GM19023 (cell line): ENCODE data around the gene SLC39A10.
"Not testable (repeated sequence)": the region's sequence is repeated elsewhere in the genome, so short reads cannot be mapped to it uniquely, and the experiment has no call there.

ENCODE experiments used
- ATAC-seq: cut with Tn5 transposase; IDR thresholded peaks from one replicate; pipeline ENCODE4 v1.9.1; 2021; ENCODE audit warnings: mild to moderate bottlenecking, moderate library complexity; ENCODE audit not compliant: unreplicated experiment

The SLC39A10 gene

GRCh38 chr2:195656859-195657633, at the start of gene SLC39A10:
SLC39A10 (plus strand) TSS chr2:195657226; CDS start chr2:195680043, 22,817 bp downstream.
- peak; percentile 79 for ATAC-seq

- no peak for ATAC-seq
These were observed 48.1 kb upstream of the SLC39A10 start for GRCh38 chr2:195608768-195609454.

- no peak for ATAC-seq
These were observed 46.3 kb upstream of the SLC39A10 start for GRCh38 chr2:195610717-195611116.

GRCh38 chr2:195612611-195613495, 44.2 kb upstream of the SLC39A10 start:
- no peak for ATAC-seq

- ATAC-seq, result no peak
These were observed 43.1 kb upstream of the SLC39A10 start for GRCh38 chr2:195613922-195614321.

GRCh38 chr2:195619590-195619989, 37.4 kb upstream of the SLC39A10 start:
- ATAC-seq, result no peak

GRCh38 chr2:195620501-195620900, 36.5 kb upstream of the SLC39A10 start:
- no peak for ATAC-seq

- no peak for ATAC-seq
These were observed 34.1 kb upstream of the SLC39A10 start for GRCh38 chr2:195622966-195623365.

GRCh38 chr2:195626507-195626906, 30.5 kb upstream of the SLC39A10 start:
- ATAC-seq, result no peak

GRCh38 chr2:195628666-195629065, 28.4 kb upstream of the SLC39A10 start:
- no peak for ATAC-seq

- no peak for ATAC-seq
These were observed 24.0 kb upstream of the SLC39A10 start for GRCh38 chr2:195632856-195633572.

- ATAC-seq, result no peak
These were observed 23.5 kb upstream of the SLC39A10 start for GRCh38 chr2:195633573-195633870.

GRCh38 chr2:195633974-195634373, 23.1 kb upstream of the SLC39A10 start:
- ATAC-seq, result no peak

GRCh38 chr2:195636890-195637289, 20.1 kb upstream of the SLC39A10 start:
- no peak for ATAC-seq

GRCh38 chr2:195638750-195639149, 18.3 kb upstream of the SLC39A10 start:
- no peak for ATAC-seq

GRCh38 chr2:195639238-195639858, 17.7 kb upstream of the SLC39A10 start:
- ATAC-seq, result no peak

GRCh38 chr2:195639959-195640358, 17.1 kb upstream of the SLC39A10 start:
- ATAC-seq, result no peak

- no peak for ATAC-seq
These were observed 14.9 kb upstream of the SLC39A10 start for GRCh38 chr2:195642027-195642678.

- ATAC-seq, result no peak
These were observed 14.4 kb upstream of the SLC39A10 start for GRCh38 chr2:195642679-195643068.

- ATAC-seq, result not testable (repeated sequence)
These were observed 12.3 kb upstream of the SLC39A10 start for GRCh38 chr2:195644708-195645107.
